HCT116 (cell line): ENCODE data around the gene PIK3CB. TPM values are rescaled to one million over a fixed set of nuclear protein-coding genes. Genes with fewer than 3 reads are reported as not detected.

ENCODE experiments used
- ATAC-seq: fragments of 200-7000 bp; cut with Tn5 transposase; 2 replicates; pipeline ENCODE4 v1.9.1; 2020; ENCODE audit warnings: mild to moderate bottlenecking, moderate library complexity
- BruUV-seq: library from RNA; stranded (reverse); fragments of 400-500 nt; replicated peaks from 2 replicates; lab custom pipeline; 2021; lab: Mats Ljungman, UMichigan
- CTCF ChIA-PET: fragments of 300-600 bp; sonication (Branson Sonifier 250); formaldehyde crosslinking; loops from one replicate; lab custom pipeline; 2021; ENCODE audit warnings: antibody characterized with exemption; lab: Charles Lee
- POLR2A ChIA-PET: fragments of 300-600, 350-600 bp; sonication (Branson Sonifier 250); formaldehyde crosslinking; loops from one replicate; lab custom pipeline; 2021; ENCODE audit warnings: antibody characterized with exemption; lab: Charles Lee
- RAD21 ChIA-PET, 2 experiments: fragments of 300-600 bp; sonication (Branson Sonifier 250); formaldehyde crosslinking; loops; one replicate each; lab custom pipeline; 2023; ENCODE audit warnings: low total read pairs in 2 of 2; ENCODE audit not compliant: uncharacterized antibody in 2 of 2, unreplicated experiment in 2 of 2, low non-redundant PET in 1 of 2; lab: Charles Lee
- DNase-seq: peaks from one replicate; pipeline ENCODE4 v3.0.0-alpha.2; 2010; ENCODE audit warnings: low read depth, low spot score
- H2AFZ ChIP-seq: fragments of 200-600 bp; shearing (Covaris generic), sonication (generic); 2 replicates; pipeline ENCODE4 v1.6.1; 2017; ENCODE audit warnings: low read depth, mixed run types, mixed read lengths, antibody characterized with exemption, low read length; ENCODE audit not compliant: poor library complexity, severe bottlenecking
- H3K27ac ChIP-seq: 2 replicates; pipeline ENCODE4 v1.5.1; 2012; ENCODE audit warnings: low read depth, low read length
- H3K27me3 ChIP-seq: fragments of 200-600 bp; sonication (generic); 2 replicates; pipeline ENCODE4 v1.6.1; 2016; ENCODE audit warnings: mixed run types, low read length, mixed read lengths; ENCODE audit not compliant: insufficient read depth
- H3K36me3 ChIP-seq, 2 experiments: fragments of 200-500 bp in 1 of 2; fragments of 200-600 bp in 1 of 2; sonication (Bioruptor generic) in 1 of 2; sonication (generic) in 1 of 2; 2 replicates each; pipeline versions ENCODE4 v1.5.1 to v1.6.1; 2014 to 2016; ENCODE audit warnings: low read length in 2 of 2, inconsistent platforms in 1 of 2, mixed read lengths in 1 of 2, mixed run types in 1 of 2; ENCODE audit not compliant: insufficient read depth in 2 of 2, control insufficient read depth in 1 of 2
- H3K4me1 ChIP-seq, 2 experiments: fragments of 200-600 bp in 1 of 2; sonication (generic) in 1 of 2; 2 replicates each; pipeline versions ENCODE4 v1.5.1 to v1.6.1; 2012 to 2017; ENCODE audit warnings: low read length in 2 of 2, inconsistent platforms in 1 of 2, mild to moderate bottlenecking in 1 of 2, mixed read lengths in 1 of 2, mixed run types in 1 of 2, moderate library complexity in 1 of 2; ENCODE audit not compliant: insufficient read depth in 2 of 2, control insufficient read depth in 1 of 2
- H3K4me2 ChIP-seq: fragments of 200-600 bp; sonication (generic); 2 replicates; pipeline ENCODE4 v1.6.1; 2017; ENCODE audit warnings: mixed run types, low read length, mixed read lengths
- H3K4me3 ChIP-seq, 2 experiments: fragments of 200-600 bp in 1 of 2; sonication (generic) in 1 of 2; replicated peaks in 1 of 2; 2 replicates each; pipeline ENCODE4 v1.5.1; 2011 to 2016; ENCODE audit warnings: low read length in 2 of 2, control low read depth in 1 of 2, low read depth in 1 of 2, mild to moderate bottlenecking in 1 of 2, mixed read lengths in 1 of 2, mixed run types in 1 of 2
- H3K79me2 ChIP-seq: fragments of 200-600 bp; sonication (generic); 2 replicates; pipeline ENCODE4 v1.6.1; 2017; ENCODE audit warnings: mild to moderate bottlenecking, mixed run types, low read length, moderate library complexity, mixed read lengths; ENCODE audit not compliant: insufficient read depth
- H3K9ac ChIP-seq: fragments of 200-600 bp; sonication (generic); 2 replicates; pipeline ENCODE4 v1.6.1; 2016; ENCODE audit warnings: low read length, mixed read lengths
- H3K9me2 ChIP-seq: fragments of 200-600 bp; sonication (generic), shearing (Covaris generic); 2 replicates; pipeline ENCODE4 v1.6.1; 2017; ENCODE audit warnings: mixed run types, mild to moderate bottlenecking, moderate library complexity; ENCODE audit not compliant: insufficient read depth
- H3K9me3 ChIP-seq, 2 experiments: fragments of 200-500 bp in 1 of 2; fragments of 200-600 bp in 1 of 2; sonication (Bioruptor generic) in 1 of 2; sonication (generic) in 1 of 2; 2 replicates each; pipeline ENCODE4 v1.6.1; 2014 to 2017; ENCODE audit warnings: low read length in 2 of 2, mixed read lengths in 2 of 2, inconsistent platforms in 1 of 2, low read depth in 1 of 2, mild to moderate bottlenecking in 1 of 2, mixed run types in 1 of 2, moderate library complexity in 1 of 2; ENCODE audit not compliant: control insufficient read depth in 1 of 2, insufficient read depth in 1 of 2
- H4K20me1 ChIP-seq: fragments of 200-600 bp; sonication (generic), shearing (Covaris generic); 2 replicates; pipeline ENCODE4 v1.6.1; 2017; ENCODE audit warnings: mixed run types, mild to moderate bottlenecking, moderate library complexity; ENCODE audit not compliant: insufficient read depth
- CBX3 ChIP-seq: IDR thresholded peaks from 2 replicates; pipeline ENCODE4 v1.6.1; 2012; ENCODE audit warnings: low read depth
- CEBPB ChIP-seq: IDR thresholded peaks from 2 replicates; pipeline ENCODE4 v1.6.1; 2012; ENCODE audit warnings: low read depth
- EGR1 ChIP-seq: IDR thresholded peaks from 2 replicates; pipeline ENCODE4 v1.6.1; 2012; ENCODE audit warnings: low read depth
- ELF1 ChIP-seq: IDR thresholded peaks from 2 replicates; pipeline ENCODE4 v1.6.1; 2012; ENCODE audit warnings: low read depth, borderline replicate concordance
- EZH2 ChIP-seq: fragments of 200-600 bp; sonication (generic); IDR thresholded peaks from 2 replicates; pipeline ENCODE4 v1.6.1; 2017; ENCODE audit warnings: antibody characterized with exemption, mixed run types
- EZH2phosphoT487 ChIP-seq: fragments of 200-600 bp; IDR thresholded peaks from 2 replicates; pipeline ENCODE4 v1.6.1; 2018; ENCODE audit warnings: antibody characterized with exemption, borderline replicate concordance
- FOSL1 ChIP-seq: IDR thresholded peaks from 2 replicates; pipeline ENCODE4 v1.6.1; 2012; ENCODE audit warnings: low read depth
- JUND ChIP-seq: IDR thresholded peaks from 2 replicates; pipeline ENCODE4 v1.6.1; 2012
- MAX ChIP-seq: IDR thresholded peaks from 2 replicates; pipeline ENCODE4 v1.6.1; 2012
- POLR2A ChIP-seq: IDR thresholded peaks from 2 replicates; pipeline ENCODE4 v1.7.0; 2011; ENCODE audit warnings: borderline replicate concordance; ENCODE audit not compliant: insufficient read depth, insufficient read length; ENCODE audit errors: extremely low read depth
- POLR2AphosphoS5 ChIP-seq: IDR thresholded peaks from 2 replicates; pipeline ENCODE4 v1.6.1; 2011; ENCODE audit warnings: mild to moderate bottlenecking, low read depth, low read length, moderate library complexity
- RAD21 ChIP-seq: IDR thresholded peaks from 2 replicates; pipeline ENCODE4 v1.6.1; 2012; ENCODE audit warnings: low read depth, mild to moderate bottlenecking
- SIN3A ChIP-seq: IDR thresholded peaks from 2 replicates; pipeline ENCODE4 v1.6.1; 2012; ENCODE audit warnings: low read depth
- SP1 ChIP-seq: IDR thresholded peaks from 2 replicates; pipeline ENCODE4 v1.6.1; 2012; ENCODE audit warnings: low read depth
- SRF ChIP-seq: IDR thresholded peaks from 2 replicates; pipeline ENCODE4 v1.6.1; 2012; ENCODE audit warnings: low read depth
- TCF7L2 ChIP-seq: IDR thresholded peaks from 2 replicates; pipeline ENCODE4 v1.7.0; 2011; ENCODE audit warnings: borderline replicate concordance, inconsistent platforms; ENCODE audit not compliant: insufficient read depth, insufficient read length; ENCODE audit errors: extremely low read depth
- YY1 ChIP-seq: IDR thresholded peaks from 2 replicates; pipeline ENCODE4 v1.6.1; 2011; ENCODE audit warnings: low read length, low read depth, moderate library complexity, mild to moderate bottlenecking; ENCODE audit not compliant: insufficient replicate concordance; ENCODE audit errors: extremely low read depth
- ZFX ChIP-seq: fragments of 450-650 bp; IDR thresholded peaks from 2 replicates; pipeline ENCODE4 v1.6.1; 2017
- ZNF274 ChIP-seq: fragments of 200-500 bp; sonication (Bioruptor generic); IDR thresholded peaks from 2 replicates; pipeline ENCODE4 v1.6.1; 2014; ENCODE audit warnings: mild to moderate bottlenecking, low read depth, low read length, inconsistent platforms
- intact Hi-C: fragments of 100-400 bp; cut with micrococcal nuclease; formaldehyde crosslinking; loops from 2 replicates; pipeline ENCODE4 v1.10.0; 2022
- total RNA-seq: library from RNA; stranded (reverse); gene quantifications from one replicate; pipeline ENCODE4 v1.2.1, GENCODE V29; 2021; ENCODE audit not compliant: unreplicated experiment
- TF ChIP-seq, protein P1 (sequence below): IDR thresholded peaks from 2 replicates; pipeline ENCODE4 v1.6.1; 2012

PIK3CB gene
- total RNA-seq, 1 experiment from 2014 or later: 44.3 TPM

DNA sequence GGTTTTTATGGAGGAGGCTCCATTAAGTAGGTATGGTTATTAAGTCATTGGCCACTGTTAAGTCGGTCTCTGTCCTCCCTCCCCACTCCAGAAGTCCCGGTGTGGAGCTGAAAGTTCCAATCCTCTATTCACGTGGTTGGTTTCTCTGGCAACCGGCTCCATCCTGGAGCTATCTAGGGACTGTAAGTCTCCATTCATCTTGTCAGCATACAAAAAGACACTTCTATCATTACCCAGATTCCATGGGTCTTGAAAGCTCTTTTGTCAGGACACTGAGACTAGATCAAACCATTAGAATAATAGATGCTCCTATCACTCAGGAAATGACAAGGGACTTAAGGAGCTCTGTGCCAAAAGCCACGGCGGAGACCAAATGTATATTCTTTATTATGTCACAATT, 110.3 kb downstream of the PIK3CB start:
- no peaks in the 10 kb centered on the region for H3K36me3 ChIP-seq
- H3K27me3 ChIP-seq: no peaks in the 10 kb centered on the region
- H4K20me1 ChIP-seq: no peaks in the 10 kb centered on the region
- no peaks in the 10 kb centered on the region for H3K79me2 ChIP-seq
- H2AFZ ChIP-seq: no peak overlapping the region
- no peaks in the 10 kb centered on the region for H3K9me2 ChIP-seq
- no TSS peak for BruUV-seq
- no peaks in the 10 kb centered on the region for H3K4me1 ChIP-seq
- CTCF ChIA-PET: no interaction called here
- DNase-seq (no peak), ATAC-seq (no peak)
- TF ChIP-seq RAD21 (no peak), TCF7L2 (no peak), ELF1 (no peak), MAX (no peak), ZNF274 (no peak), ZFX (no peak), POLR2AphosphoS5 (no peak), EZH2 (no peak), SP1 (no peak), JUND (no peak), SRF (no peak), SIN3A (no peak), POLR2A (no peak), CBX3 (no peak), YY1 (no peak), FOSL1 (no peak), CEBPB (no peak), EZH2phosphoT487 (no peak), EGR1 (no peak)
- TF ChIP-seq, protein P1, sequence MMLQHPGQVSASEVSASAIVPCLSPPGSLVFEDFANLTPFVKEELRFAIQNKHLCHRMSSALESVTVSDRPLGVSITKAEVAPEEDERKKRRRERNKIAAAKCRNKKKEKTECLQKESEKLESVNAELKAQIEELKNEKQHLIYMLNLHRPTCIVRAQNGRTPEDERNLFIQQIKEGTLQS: no peak
- TF ChIP-seq, all 23 proteins: peak for 0
- Histone ChIP-seq H3K9me3 (no peaks in the 10 kb centered on the region), H3K27ac (no peak overlapping the region), H3K4me3 (no peak overlapping the region), H3K9ac (no peak overlapping the region), H3K4me2 (no peak overlapping the region)
- RAD21 ChIA-PET: no interaction called here
- intact Hi-C loops: no loop called here
- POLR2A ChIA-PET: no interaction called here
